Gastrocnemius medialis (tissue), 4 donors: ENCODE data around the gene SCAMP1. TPM values are rescaled to one million over a fixed set of nuclear protein-coding genes. Genes with fewer than 3 reads are reported as not detected.
"Not testable (repeated sequence)": the region's sequence is repeated elsewhere in the genome, so short reads cannot be mapped to it uniquely, and the experiment has no call there.

Experiments
- ATAC-seq, 2 donors: fragments of 150-250 bp; one replicate each; pipeline ENCODE4 v1.9.1; 2016
- DNase-seq, 2 donors: peaks; one replicate each; pipeline ENCODE4 v3.0.0-alpha.2; 2019
- H3K27ac ChIP-seq, 4 donors: fragments of 200-600 bp; sonication (generic); 1 replicate in 1 of 4; 2 replicates in 3 of 4; pipeline ENCODE4 v1.5.1; 2016 to 2018; ENCODE audit warnings: mild to moderate bottlenecking in 2 of 4, moderate library complexity in 1 of 4
- H3K27me3 ChIP-seq, 3 donors: fragments of 200-600 bp; sonication (generic) in 2 of 3; 1 replicate in 1 of 3; 2 replicates in 2 of 3; pipeline versions ENCODE4 v1.5.1 to v1.6.0; 2016 to 2019; ENCODE audit warnings: mild to moderate bottlenecking in 1 of 3, moderate library complexity in 1 of 3
- H3K36me3 ChIP-seq, 2 donors: fragments of 200-600 bp; sonication (generic) in 1 of 2; one replicate each; pipeline ENCODE4 v1.5.1; 2017 to 2018
- H3K4me1 ChIP-seq, 2 donors: fragments of 200-600 bp; sonication (generic) in 1 of 2; one replicate each; pipeline ENCODE4 v1.5.1; 2016 to 2017; ENCODE audit warnings: mild to moderate bottlenecking in 2 of 2
- H3K4me3 ChIP-seq, 4 donors: fragments of 200-600 bp; sonication (generic) in 3 of 4; 1 replicate in 1 of 4; 2 replicates in 3 of 4; pipeline ENCODE4 v1.5.1; 2016 to 2019; ENCODE audit warnings: mild to moderate bottlenecking in 2 of 4
- H3K9me3 ChIP-seq, 3 donors: fragments of 200-600 bp; sonication (generic) in 2 of 3; 1 replicate in 1 of 3; 2 replicates in 2 of 3; pipeline ENCODE4 v1.5.1; 2016 to 2019
- POLR2A ChIP-seq, 2 donors: fragments of 450-650 bp; IDR thresholded peaks; one replicate each; pipeline ENCODE4 v1.6.1; 2017; ENCODE audit warnings: antibody characterized with exemption in 2 of 2, mild to moderate bottlenecking in 2 of 2, moderate library complexity in 2 of 2
- in situ Hi-C, 4 donors: fragments of 200-750 bp; cut with MboI; loops; one replicate each; pipeline versions ENCODE4 v1.15.0 to v1.8.0; 2017; ENCODE audit warnings: low sequenced_read_pairs in 4 of 4
- intact Hi-C: fragments of 100-400 bp; cut with DNase I; formaldehyde crosslinking; loops from one replicate; pipeline ENCODE4 v1.15.1; 2023; ENCODE audit warnings: low total_unique reads
- total RNA-seq, 4 donors: library from RNA; depleted of rRNA; stranded (reverse); fragments of >200 nt; gene quantifications; one replicate each; pipeline versions ENCODE4 v1.1.0 to v1.2.3, GENCODE V29; 2016
- TF ChIP-seq, protein P1 (sequence below), 5 experiments: fragments of 450-650 bp in 3 of 5; fragments of 200-600 bp in 2 of 5; sonication (generic) in 2 of 5; IDR thresholded peaks in 4 of 5; conservative IDR thresholded peaks in 1 of 5; 1 replicate in 4 of 5; 2 replicates in 1 of 5; pipeline ENCODE4 v1.5.1; 2016 to 2019; ENCODE audit warnings: antibody characterized with exemption in 5 of 5, mild to moderate bottlenecking in 3 of 5, moderate library complexity in 3 of 5

SCAMP1 gene
- total RNA-seq, 4 donors from 2014 or later = 17.5 to 35.2 (median 22.0) TPM

DNA sequence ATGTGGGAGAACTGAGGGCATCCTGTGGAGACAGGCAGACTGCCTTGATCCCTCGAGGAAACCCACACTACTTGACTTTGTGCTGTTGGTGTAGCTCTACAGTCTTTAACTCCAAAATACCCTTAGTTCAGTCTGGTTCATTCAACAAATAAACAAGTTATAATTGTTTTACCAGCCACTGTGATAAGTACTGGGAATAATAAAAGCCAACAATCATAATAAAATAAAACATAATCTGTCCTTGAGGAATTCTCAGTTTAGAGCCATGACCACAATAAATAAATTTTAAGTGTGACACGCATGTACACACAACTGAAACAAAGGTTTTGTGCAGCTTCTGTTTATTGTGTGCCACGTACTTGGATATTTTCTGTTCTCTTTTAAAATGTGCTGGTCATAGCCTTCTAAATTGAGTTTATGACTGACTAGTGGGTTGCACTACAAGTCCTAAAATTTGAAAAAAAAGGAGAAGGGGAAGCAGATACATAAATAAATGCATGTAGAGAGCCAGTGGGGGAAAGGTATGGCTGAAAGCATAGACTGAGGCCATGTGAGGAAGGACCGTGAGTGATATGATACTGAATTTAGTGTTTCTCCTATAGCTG lies 6.2 kb upstream of the SCAMP1 start:
- Histone ChIP-seq H3K4me1 (peaks cover 4 to 5% of the 10 kb centered on the region in 2 donors), H3K9me3 (no peaks in the 10 kb centered on the region), H3K27me3 (no peaks in the 10 kb centered on the region), H3K36me3 (no peaks in the 10 kb centered on the region), H3K4me3 (no peak overlapping the region), H3K27ac (no peak overlapping the region)
- intact Hi-C loops (no loop called here), in situ Hi-C loops (no loop called here)
- DNase-seq (no peak), ATAC-seq (no peak)
- TF ChIP-seq, protein P1, sequence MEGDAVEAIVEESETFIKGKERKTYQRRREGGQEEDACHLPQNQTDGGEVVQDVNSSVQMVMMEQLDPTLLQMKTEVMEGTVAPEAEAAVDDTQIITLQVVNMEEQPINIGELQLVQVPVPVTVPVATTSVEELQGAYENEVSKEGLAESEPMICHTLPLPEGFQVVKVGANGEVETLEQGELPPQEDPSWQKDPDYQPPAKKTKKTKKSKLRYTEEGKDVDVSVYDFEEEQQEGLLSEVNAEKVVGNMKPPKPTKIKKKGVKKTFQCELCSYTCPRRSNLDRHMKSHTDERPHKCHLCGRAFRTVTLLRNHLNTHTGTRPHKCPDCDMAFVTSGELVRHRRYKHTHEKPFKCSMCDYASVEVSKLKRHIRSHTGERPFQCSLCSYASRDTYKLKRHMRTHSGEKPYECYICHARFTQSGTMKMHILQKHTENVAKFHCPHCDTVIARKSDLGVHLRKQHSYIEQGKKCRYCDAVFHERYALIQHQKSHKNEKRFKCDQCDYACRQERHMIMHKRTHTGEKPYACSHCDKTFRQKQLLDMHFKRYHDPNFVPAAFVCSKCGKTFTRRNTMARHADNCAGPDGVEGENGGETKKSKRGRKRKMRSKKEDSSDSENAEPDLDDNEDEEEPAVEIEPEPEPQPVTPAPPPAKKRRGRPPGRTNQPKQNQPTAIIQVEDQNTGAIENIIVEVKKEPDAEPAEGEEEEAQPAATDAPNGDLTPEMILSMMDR (IDR thresholded peaks at IDR 0.05 in 4 of 5, conservative IDR thresholded peaks at IDR 0.05 in 1 of 5) = no peak
- TF ChIP-seq POLR2A (IDR thresholded peaks at IDR 0.05) = no peak

DNA sequence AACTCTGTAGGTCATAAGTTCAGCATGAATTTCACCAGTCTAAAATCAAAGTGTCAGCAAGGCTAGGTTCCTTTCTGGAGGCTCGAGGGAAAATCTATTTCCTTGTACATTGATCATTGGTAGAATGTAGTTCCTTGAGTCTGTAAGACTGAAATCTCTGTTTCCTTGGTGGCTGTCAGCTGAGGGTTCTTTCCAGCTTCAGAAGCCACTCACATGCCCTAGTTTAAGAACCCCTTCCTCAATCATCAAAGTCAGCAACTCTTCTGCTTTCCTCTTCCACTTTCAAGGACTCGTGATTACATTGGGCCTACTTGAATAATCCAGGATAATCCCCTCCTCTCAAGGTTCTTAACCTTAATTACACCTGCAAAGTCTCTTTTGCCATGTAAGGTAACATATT lies 4.9 kb upstream of the SCAMP1 start:
- ATAC-seq (no peak), DNase-seq (no peak)
- intact Hi-C loops (no loop called here), in situ Hi-C loops (loop anchor here (5.0 kb wide), 1 partner anchor 58 kb away; no protein-coding TSS in a partner anchor)
- Histone ChIP-seq H3K27ac (no peak overlapping the region), H3K36me3 (no peaks in the 10 kb centered on the region), H3K27me3 (no peaks in the 10 kb centered on the region), H3K4me3 (no peak overlapping the region), H3K9me3 (no peaks in the 10 kb centered on the region), H3K4me1 (peaks cover 8 to 13% of the 10 kb centered on the region in 2 donors)
- TF ChIP-seq, protein P1 (IDR thresholded peaks at IDR 0.05 in 4 of 5, conservative IDR thresholded peaks at IDR 0.05 in 1 of 5) = no peak
- TF ChIP-seq POLR2A (IDR thresholded peaks at IDR 0.05) = no peak

DNA sequence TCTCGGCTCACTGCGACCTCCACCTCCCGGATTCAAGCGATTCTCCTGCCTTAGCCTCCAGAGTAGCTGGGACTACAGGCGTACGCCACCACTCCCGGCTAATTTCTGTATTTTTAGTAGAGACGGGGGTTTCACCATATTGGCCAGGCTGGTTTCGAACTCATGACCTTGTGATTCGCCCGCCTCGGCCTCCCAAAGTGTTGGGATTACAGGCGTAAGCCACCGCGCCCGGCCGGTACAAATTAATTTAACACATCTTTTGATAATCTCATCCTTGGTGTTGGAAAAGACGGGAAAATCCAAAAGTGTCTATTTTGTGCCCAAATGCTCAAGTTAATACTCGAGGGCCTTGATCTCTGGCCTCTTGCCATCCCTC lies 974 bp upstream of the SCAMP1 start:
- intact Hi-C loops = not testable (repeated sequence)

DNA sequence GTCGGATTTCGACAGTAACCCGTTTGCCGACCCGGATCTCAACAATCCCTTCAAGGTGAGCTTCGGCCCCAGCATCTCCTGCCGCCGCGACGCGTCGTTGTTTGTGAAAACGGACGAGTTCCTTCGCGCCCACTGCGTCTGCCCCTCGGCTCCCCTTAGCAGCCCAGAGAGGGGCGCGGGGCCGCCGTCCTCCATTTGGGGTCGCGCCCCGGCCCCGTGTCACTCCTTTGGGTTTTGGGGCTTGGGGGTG lies 182 bp downstream of the SCAMP1 start:
- intact Hi-C loops (loop anchor here (1.0 to 10.0 kb wide), 5 partner anchors 16 to 624 kb away; partner anchors contain the start of genes AP3B1, ARSB and LHFPL2), in situ Hi-C loops (no loop called here)
- H3K36me3 ChIP-seq = no peaks in the 10 kb centered on the region
- ATAC-seq (no peak), DNase-seq (no peak)
- TF ChIP-seq, protein P1 (IDR thresholded peaks at IDR 0.05 in 4 of 5, conservative IDR thresholded peaks at IDR 0.05 in 1 of 5) = no peak
- peak in 1 of 2 donors; percentile 4 for TF ChIP-seq POLR2A (IDR thresholded peaks at IDR 0.05)
- peak overlapping the region; percentile 81 to 100 (median 99) for H3K4me3 ChIP-seq
- no peaks in the 10 kb centered on the region for H3K9me3 ChIP-seq
- H3K27me3 ChIP-seq = no peaks in the 10 kb centered on the region
- H3K27ac ChIP-seq = peak overlapping the region; percentile 89 to 95 (median 92)
- peaks cover 24 to 26% of the 10 kb centered on the region in 2 donors for H3K4me1 ChIP-seq

More for the DNA sequence above, 974 bp upstream of the SCAMP1 start:
- peak overlapping the region; percentile 81 to 100 (median 99) for H3K4me3 ChIP-seq
- not testable (repeated sequence) for DNase-seq, H3K36me3 ChIP-seq, H3K9me3 ChIP-seq, ATAC-seq, H3K27me3 ChIP-seq
- H3K4me1 ChIP-seq = peaks cover 24 to 26% of the 10 kb centered on the region in 2 donors
- in situ Hi-C loops = loop anchor here (5.0 kb wide), 1 partner anchor 62 kb away; no protein-coding TSS in a partner anchor
- H3K27ac ChIP-seq = peak overlapping the region; percentile 89 to 95 (median 92)

DNA sequence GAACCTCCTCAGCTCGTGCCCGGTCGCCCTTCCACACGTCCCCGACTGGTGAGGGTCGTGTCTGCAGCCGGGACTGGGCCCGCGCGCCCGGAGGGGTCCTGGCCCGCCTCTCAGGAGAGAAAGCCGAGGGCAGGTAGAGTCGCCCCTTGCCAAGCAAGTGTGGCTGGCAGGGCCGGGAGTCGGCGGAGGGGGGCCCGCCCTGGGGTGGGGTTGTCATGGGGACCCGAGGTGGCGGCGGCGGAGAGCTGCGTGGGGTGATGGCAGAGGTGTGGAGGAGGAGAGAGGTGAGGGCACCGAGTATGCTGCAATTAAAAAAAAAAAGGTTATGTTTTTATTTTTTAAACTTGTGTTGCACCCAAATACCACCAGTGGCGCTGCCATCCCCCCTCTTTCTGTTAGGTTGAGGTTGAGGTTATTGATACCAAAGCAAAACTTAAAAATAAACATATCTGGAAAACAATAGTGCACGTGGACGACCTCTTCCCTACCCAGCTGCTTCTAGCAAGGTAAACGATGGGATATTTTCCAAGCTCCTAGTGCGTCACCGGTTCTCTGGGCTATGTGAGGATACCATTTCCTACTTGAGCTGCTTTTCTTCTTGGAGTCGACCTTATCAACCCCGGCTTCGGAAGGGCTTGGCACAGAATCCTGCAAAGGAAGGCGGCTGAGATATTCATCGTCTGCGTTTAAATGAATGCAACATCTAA lies 660 bp downstream of the SCAMP1 start:
- no peak for TF ChIP-seq POLR2A (IDR thresholded peaks at IDR 0.05)
- TF ChIP-seq, protein P1 (IDR thresholded peaks at IDR 0.05 in 4 of 5, conservative IDR thresholded peaks at IDR 0.05 in 1 of 5) = peak in 2 of 5 experiments; percentile 18 to 35
- Histone ChIP-seq H3K4me1 (peaks cover 24 to 26% of the 10 kb centered on the region in 2 donors), H3K27me3 (no peaks in the 10 kb centered on the region), H3K36me3 (no peaks in the 10 kb centered on the region), H3K27ac (peak overlapping the region; percentile 89 to 95 (median 92)), H3K4me3 (peak overlapping the region; percentile 81 to 100 (median 99)), H3K9me3 (no peaks in the 10 kb centered on the region)
- intact Hi-C loops = loop anchor here (1.0 to 10.0 kb wide), 5 partner anchors 16 to 624 kb away; partner anchors contain the start of genes AP3B1, ARSB and LHFPL2
- peak; percentile 42 to 61 for ATAC-seq
- in situ Hi-C loops = no loop called here
- peak; percentile 14 to 32 for DNase-seq
